ENCODE measurements around the gene SLC12A7. TPM values are rescaled to one million over a fixed set of nuclear protein-coding genes. Genes with fewer than 3 reads are reported as not detected.

The SLC12A7 gene
- total RNA-seq, 5 donors from 2014 or later (not counting 1 experiment from before 2014, with no cell fraction given) = 33.7 to 97.4 (median 41.2) TPM

DNA sequence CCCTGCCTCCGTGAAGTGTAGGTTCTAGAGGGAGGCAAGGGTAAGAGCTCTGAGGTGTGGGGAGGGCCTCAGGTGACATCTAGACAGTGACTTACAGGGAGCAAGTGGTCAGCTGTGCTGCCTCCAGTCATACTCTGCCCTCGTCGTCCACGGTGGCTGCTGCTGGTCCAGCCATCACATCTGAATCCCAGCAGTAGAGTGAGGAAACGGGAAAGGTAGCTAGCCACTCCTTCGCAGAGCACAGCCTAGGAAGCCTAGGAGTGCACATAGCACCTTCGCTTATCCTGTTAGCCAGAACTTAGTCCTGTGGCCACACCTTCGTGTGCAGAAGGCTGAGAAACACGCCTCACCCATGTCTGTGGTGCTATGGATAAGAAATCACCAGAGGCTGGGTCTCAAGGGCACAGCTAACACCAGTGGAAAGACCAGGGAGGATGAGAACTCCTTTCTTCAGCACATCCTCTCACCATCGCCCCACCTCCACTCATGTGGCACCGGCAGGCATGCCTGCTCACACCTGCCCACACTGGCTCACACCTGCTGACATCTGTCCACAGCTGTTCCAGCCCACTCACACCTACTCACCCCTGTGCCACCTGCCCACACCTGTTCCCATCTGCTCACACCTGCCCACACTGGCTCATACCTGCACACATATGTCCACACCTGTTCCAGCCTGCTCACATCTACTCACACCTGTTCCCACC, 45.0 kb upstream of the SLC12A7 start:
- Histone ChIP-seq H3K4me3 (ENCODE audit: control insufficient read depth in 1 of 2, extremely low read depth in 1 of 2, low read length in 1 of 2) (no peak overlapping the region), H3K27me3 (replicated peaks in 1 of 2; ENCODE audit: control insufficient read depth in 2 of 2, extremely low read depth in 1 of 2, insufficient read depth in 2 of 2, low read length in 1 of 2) (peaks cover 6 to 84% of the 10 kb centered on the region in 2 experiments), H3K9me3 (no peaks in the 10 kb centered on the region), H3K36me3 (ENCODE audit: control insufficient read depth in 2 of 2, extremely low read depth in 1 of 2, insufficient read depth in 1 of 2, low read length in 1 of 2) (no peaks in the 10 kb centered on the region), H3K27ac (ENCODE audit: low read length) (no peak overlapping the region), H3K4me1 (ENCODE audit: control insufficient read depth in 1 of 2, extremely low read depth in 1 of 2, insufficient read depth in 2 of 2, low read length in 2 of 2) (peaks cover 3 to 28% of the 10 kb centered on the region in 2 experiments)
- H3K4me1 Mint-ChIP-seq = peaks cover 0 to 33% (median 20%) of the 10 kb centered on the region in 3 donors
- POLR2A ChIA-PET = no interaction called here
- H3K9me3 Mint-ChIP-seq = peaks cover 0 to 6% (median 0%) of the 10 kb centered on the region in 3 donors
- no peak for DNase-seq
- H3K36me3 Mint-ChIP-seq = peaks cover 5% of the 10 kb centered on the region
- H3K27me3 Mint-ChIP-seq = peaks cover 45 to 71% of the 10 kb centered on the region in 2 donors
- H3K27ac Mint-ChIP-seq = peak overlapping the region in 1 of 2 donors; percentile 16
- CTCF ChIA-PET = no interaction called here
- no peak for ATAC-seq (replicated peaks in 1 of 4)
- peak overlapping the region in 1 of 3 donors; percentile 60 for H3K4me3 Mint-ChIP-seq
- 91% methylated on average over 11 of the region's 11 CpGs for WGBS (ENCODE audit: insufficient coverage)

DNA sequence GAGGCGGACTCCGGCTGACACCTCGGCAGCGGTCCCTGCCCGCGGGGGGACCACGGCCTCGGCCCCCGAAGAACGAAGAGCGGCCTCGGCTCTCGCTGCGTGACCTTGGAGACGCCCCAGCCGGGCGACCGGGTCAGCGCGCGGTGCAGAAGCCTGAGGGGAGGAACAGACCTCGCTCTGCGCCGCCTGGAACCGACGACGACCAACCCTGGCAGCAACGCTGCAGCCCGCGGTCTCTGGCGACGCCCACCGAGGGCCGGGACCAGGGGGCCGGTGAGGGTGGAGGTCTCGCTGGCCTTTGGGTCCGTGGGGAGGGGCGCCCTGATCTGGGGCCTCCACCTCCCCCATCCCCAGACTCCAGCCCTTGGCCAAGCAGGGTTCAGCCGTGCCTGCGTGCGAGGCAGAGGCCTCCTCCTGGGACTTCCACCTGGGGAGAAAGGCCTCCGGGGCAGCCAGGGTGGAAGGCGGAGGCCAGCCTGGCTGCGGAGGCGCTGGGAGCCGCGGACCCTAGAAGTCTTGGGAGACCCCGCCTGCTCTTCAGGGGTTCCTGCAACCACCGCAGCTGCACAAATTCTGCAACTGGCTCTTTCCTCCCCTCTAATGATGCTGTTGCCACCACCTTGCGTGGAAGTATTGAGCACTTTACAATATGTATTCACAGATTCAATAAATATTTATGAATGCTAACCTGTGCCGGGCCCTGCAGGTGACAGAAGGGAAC, 44.3 kb upstream of the SLC12A7 start:
- Mint-ChIP-seq H3K36me3 (peaks cover 5% of the 10 kb centered on the region), H3K4me1 (peaks cover 0 to 34% (median 21%) of the 10 kb centered on the region in 3 donors), H3K4me3 (peak overlapping the region in 1 of 3 donors; percentile 10), H3K27ac (no peak overlapping the region), H3K9me3 (peaks cover 0 to 6% (median 0%) of the 10 kb centered on the region in 3 donors), H3K27me3 (peaks cover 45 to 71% of the 10 kb centered on the region in 2 donors)
- peaks cover 6 to 83% of the 10 kb centered on the region in 2 experiments for H3K27me3 ChIP-seq (replicated peaks in 1 of 2; ENCODE audit: control insufficient read depth in 2 of 2, extremely low read depth in 1 of 2, insufficient read depth in 2 of 2, low read length in 1 of 2)
- H3K36me3 ChIP-seq (ENCODE audit: control insufficient read depth in 2 of 2, extremely low read depth in 1 of 2, insufficient read depth in 1 of 2, low read length in 1 of 2) = no peaks in the 10 kb centered on the region
- ATAC-seq (replicated peaks in 1 of 4) (no peak), DNase-seq (no peak)
- no peaks in the 10 kb centered on the region for H3K9me3 ChIP-seq
- ChIA-PET POLR2A (no interaction called here), CTCF (no interaction called here)
- 28% methylated on average over 36 of the region's 51 CpGs for WGBS (ENCODE audit: insufficient coverage)
- H3K27ac ChIP-seq (ENCODE audit: low read length) = no peak overlapping the region
- no peak overlapping the region for H3K4me3 ChIP-seq (ENCODE audit: control insufficient read depth in 1 of 2, extremely low read depth in 1 of 2, low read length in 1 of 2)
- H3K4me1 ChIP-seq (ENCODE audit: control insufficient read depth in 1 of 2, extremely low read depth in 1 of 2, insufficient read depth in 2 of 2, low read length in 2 of 2) = peaks cover 3 to 35% of the 10 kb centered on the region in 2 experiments

DNA sequence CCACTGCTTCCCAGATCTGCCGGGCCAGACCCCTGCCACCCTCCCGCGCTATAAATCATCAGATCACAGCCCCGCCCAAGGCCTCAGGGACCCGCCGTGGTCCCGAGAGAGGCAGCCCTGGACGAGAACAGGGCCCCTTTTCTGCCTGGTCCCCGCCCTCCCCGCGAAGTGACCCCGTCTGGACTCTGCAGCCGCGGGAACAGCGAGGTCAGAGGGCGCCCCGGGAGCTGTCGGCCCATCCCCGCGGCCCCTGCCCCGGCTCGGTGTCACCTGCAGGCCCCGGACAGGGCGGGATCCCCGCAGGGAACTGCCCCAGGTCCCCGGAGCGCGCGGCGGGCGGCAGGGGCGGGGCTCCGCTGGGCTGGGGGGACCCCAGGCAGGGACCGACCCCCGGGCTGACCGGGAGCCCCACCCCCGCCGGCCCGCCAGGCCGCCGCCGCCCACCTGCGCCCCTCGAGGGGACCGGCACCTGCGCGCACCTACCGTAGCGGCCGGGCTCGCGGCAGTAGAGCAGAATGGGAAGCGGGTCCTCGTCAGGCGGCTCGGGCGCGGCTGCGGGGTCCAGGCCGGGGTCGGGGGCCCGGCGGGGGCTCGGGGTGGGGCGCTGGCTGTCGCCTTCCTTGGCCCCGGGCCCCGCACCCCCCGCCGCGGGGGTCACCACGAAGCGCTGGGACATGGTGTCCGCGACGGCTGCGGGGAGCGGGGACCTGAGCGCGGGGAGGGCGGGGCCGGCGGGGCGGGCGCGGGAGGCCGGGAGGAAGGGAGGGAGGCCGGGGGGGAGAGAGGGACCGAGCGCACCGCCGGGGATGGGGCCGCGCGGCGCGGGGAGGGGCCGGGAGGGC, 43.5 kb upstream of the SLC12A7 start:
- no peak overlapping the region for H3K27ac ChIP-seq (ENCODE audit: low read length)
- H3K9me3 ChIP-seq = no peaks in the 10 kb centered on the region
- Mint-ChIP-seq H3K36me3 (peaks cover 5% of the 10 kb centered on the region), H3K9me3 (peaks cover 0 to 6% (median 0%) of the 10 kb centered on the region in 3 donors), H3K4me1 (peaks cover 0 to 36% (median 23%) of the 10 kb centered on the region in 3 donors), H3K4me3 (peak overlapping the region in 1 of 3 donors; percentile 37), H3K27me3 (peaks cover 45 to 73% of the 10 kb centered on the region in 2 donors), H3K27ac (no peak overlapping the region)
- ATAC-seq (replicated peaks in 1 of 4) = peak in 1 of 4 experiments; percentile 25
- CTCF ChIA-PET = no interaction called here
- peak overlapping the region in 1 of 2 donors; percentile 23 for H3K4me3 ChIP-seq (ENCODE audit: control insufficient read depth in 1 of 2, extremely low read depth in 1 of 2, low read length in 1 of 2)
- H3K4me1 ChIP-seq (ENCODE audit: control insufficient read depth in 1 of 2, extremely low read depth in 1 of 2, insufficient read depth in 2 of 2, low read length in 2 of 2) = peaks cover 3 to 35% of the 10 kb centered on the region in 2 experiments
- POLR2A ChIA-PET = no interaction called here
- peaks cover 6 to 83% of the 10 kb centered on the region in 2 experiments for H3K27me3 ChIP-seq (replicated peaks in 1 of 2; ENCODE audit: control insufficient read depth in 2 of 2, extremely low read depth in 1 of 2, insufficient read depth in 2 of 2, low read length in 1 of 2)
- no peaks in the 10 kb centered on the region for H3K36me3 ChIP-seq (ENCODE audit: control insufficient read depth in 2 of 2, extremely low read depth in 1 of 2, insufficient read depth in 1 of 2, low read length in 1 of 2)
- 4% methylated on average over 59 of the region's 98 CpGs for whole genome bisulfite sequencing (ENCODE audit: insufficient coverage)
- no peak for DNase-seq

DNA sequence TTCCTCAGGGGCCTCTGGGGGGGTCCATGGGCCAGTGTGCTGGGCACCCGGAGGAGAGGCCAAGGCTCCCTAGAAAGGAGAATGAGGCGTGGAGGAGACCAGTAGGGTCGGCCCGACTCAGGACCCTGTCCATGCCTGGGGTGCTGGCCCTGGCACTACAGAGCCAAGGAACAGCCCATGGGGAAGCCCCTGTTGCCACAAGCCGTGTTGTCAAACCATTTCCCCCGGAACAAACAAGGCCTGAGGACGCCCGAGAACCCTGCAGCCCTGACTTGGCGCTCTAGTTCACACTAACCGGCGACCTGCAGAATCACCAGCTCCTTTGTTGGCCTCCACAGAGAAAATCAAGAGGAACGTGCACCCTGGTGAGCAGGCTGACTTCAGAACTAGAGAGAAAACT, 41.6 kb upstream of the SLC12A7 start:
- WGBS (ENCODE audit: insufficient coverage) = 45% methylated on average over 11 of the region's 12 CpGs
- Mint-ChIP-seq H3K4me1 (peaks cover 0 to 36% (median 23%) of the 10 kb centered on the region in 3 donors), H3K36me3 (peaks cover 5% of the 10 kb centered on the region), H3K4me3 (peak overlapping the region in 2 of 3 donors; percentile 6 to 36), H3K9me3 (peaks cover 0 to 6% (median 0%) of the 10 kb centered on the region in 3 donors), H3K27ac (no peak overlapping the region), H3K27me3 (peaks cover 28 to 61% of the 10 kb centered on the region in 2 donors)
- Histone ChIP-seq H3K27ac (ENCODE audit: low read length) (peak overlapping the region; percentile 46), H3K4me1 (ENCODE audit: control insufficient read depth in 1 of 2, extremely low read depth in 1 of 2, insufficient read depth in 2 of 2, low read length in 2 of 2) (peaks cover 3 to 35% of the 10 kb centered on the region in 2 experiments), H3K4me3 (ENCODE audit: control insufficient read depth in 1 of 2, extremely low read depth in 1 of 2, low read length in 1 of 2) (no peak overlapping the region), H3K27me3 (replicated peaks in 1 of 2; ENCODE audit: control insufficient read depth in 2 of 2, extremely low read depth in 1 of 2, insufficient read depth in 2 of 2, low read length in 1 of 2) (peaks cover 6 to 65% of the 10 kb centered on the region in 2 experiments), H3K36me3 (ENCODE audit: control insufficient read depth in 2 of 2, extremely low read depth in 1 of 2, insufficient read depth in 1 of 2, low read length in 1 of 2) (no peaks in the 10 kb centered on the region), H3K9me3 (no peaks in the 10 kb centered on the region)
- DNase-seq (peak in 8 of 35 experiments; percentile 6 to 25 (median 20)), ATAC-seq (replicated peaks in 1 of 4) (peak in 2 of 4 experiments; percentile 40 to 57)
- CTCF ChIA-PET = no interaction called here
- POLR2A ChIA-PET = no interaction called here

DNA sequence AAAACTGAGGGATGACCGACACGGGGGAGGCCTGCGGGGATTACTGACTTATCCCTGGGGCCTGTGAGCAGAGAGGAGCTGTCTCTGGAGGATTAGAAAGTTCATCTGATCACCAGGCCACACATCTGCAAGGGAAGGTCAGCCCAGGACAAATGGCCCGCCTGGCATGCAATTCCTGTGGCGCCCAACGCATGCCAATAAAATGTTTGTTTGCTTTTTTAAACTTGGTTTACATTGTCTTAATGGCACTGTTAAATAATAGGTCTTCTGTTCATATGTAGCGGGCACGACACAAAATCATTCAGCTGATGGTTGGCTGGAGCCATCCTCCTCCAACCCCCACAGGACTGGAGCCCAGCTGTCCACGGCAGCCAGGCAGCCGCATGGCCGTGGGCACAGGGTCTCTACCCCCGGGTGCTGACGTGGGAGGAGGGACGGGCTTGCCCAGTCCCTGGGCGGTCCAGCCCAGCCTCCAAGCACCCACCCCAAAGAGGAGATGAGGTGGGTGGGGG, 41.0 kb upstream of the SLC12A7 start:
- Histone ChIP-seq H3K27ac (ENCODE audit: low read length) (peak overlapping the region; percentile 46), H3K4me3 (ENCODE audit: control insufficient read depth in 1 of 2, extremely low read depth in 1 of 2, low read length in 1 of 2) (no peak overlapping the region), H3K27me3 (replicated peaks in 1 of 2; ENCODE audit: control insufficient read depth in 2 of 2, extremely low read depth in 1 of 2, insufficient read depth in 2 of 2, low read length in 1 of 2) (peaks cover 6 to 62% of the 10 kb centered on the region in 2 experiments), H3K9me3 (no peaks in the 10 kb centered on the region), H3K4me1 (ENCODE audit: control insufficient read depth in 1 of 2, extremely low read depth in 1 of 2, insufficient read depth in 2 of 2, low read length in 2 of 2) (peaks cover 3 to 35% of the 10 kb centered on the region in 2 experiments), H3K36me3 (ENCODE audit: control insufficient read depth in 2 of 2, extremely low read depth in 1 of 2, insufficient read depth in 1 of 2, low read length in 1 of 2) (no peaks in the 10 kb centered on the region)
- POLR2A ChIA-PET = no interaction called here
- peaks cover 4% of the 10 kb centered on the region for H3K36me3 Mint-ChIP-seq
- peaks cover 0 to 36% (median 23%) of the 10 kb centered on the region in 3 donors for H3K4me1 Mint-ChIP-seq
- peaks cover 0 to 5% (median 0%) of the 10 kb centered on the region in 3 donors for H3K9me3 Mint-ChIP-seq
- DNase-seq (no peak), ATAC-seq (replicated peaks in 1 of 4) (no peak)
- H3K4me3 Mint-ChIP-seq = peak overlapping the region in 1 of 3 donors; percentile 39
- CTCF ChIA-PET = no interaction called here
- 92% methylated on average over 4 of the region's 15 CpGs for WGBS (ENCODE audit: insufficient coverage)
- peak overlapping the region in 1 of 2 donors; percentile 28 for H3K27ac Mint-ChIP-seq
- peaks cover 24 to 55% of the 10 kb centered on the region in 2 donors for H3K27me3 Mint-ChIP-seq
